H9 (cell line): ENCODE results near the gene LRRC51. TPM values are rescaled to one million over a fixed set of nuclear protein-coding genes. Genes with fewer than 3 reads are reported as not detected.

Experiments
- DNase-seq: peaks from one replicate; pipeline ENCODE4 v3.0.0-alpha.2; 2017
- H2AFZ ChIP-seq: one replicate; pipeline ENCODE4 v1.6.1; 2013; ENCODE audit warnings: mild to moderate bottlenecking, low read length, control low read depth, moderate library complexity
- H2AK5ac ChIP-seq: 2 replicates; pipeline ENCODE4 v1.6.1; 2013; ENCODE audit warnings: low read length, control low read depth, mixed read lengths; ENCODE audit not compliant: insufficient read length
- H2BK120ac ChIP-seq: one replicate; pipeline ENCODE4 v1.6.1; 2013; ENCODE audit warnings: low read depth, mild to moderate bottlenecking, low read length, control low read depth, inconsistent platforms; ENCODE audit not compliant: poor library complexity, severe bottlenecking
- H2BK12ac ChIP-seq: 2 replicates; pipeline ENCODE4 v1.6.1; 2013; ENCODE audit warnings: low read length, control low read depth, mixed read lengths, low read depth; ENCODE audit not compliant: insufficient read length
- H2BK15ac ChIP-seq: 2 replicates; pipeline ENCODE4 v1.6.1; 2013; ENCODE audit warnings: low read depth, low read length, control low read depth
- H2BK20ac ChIP-seq: one replicate; pipeline ENCODE4 v1.6.1; 2013; ENCODE audit warnings: low read depth, mild to moderate bottlenecking, low read length, control low read depth, inconsistent platforms; ENCODE audit not compliant: poor library complexity, severe bottlenecking
- H2BK5ac ChIP-seq: 2 replicates; pipeline ENCODE4 v1.6.1; 2013; ENCODE audit warnings: low read length, control low read depth, mixed read lengths; ENCODE audit not compliant: insufficient read length
- H3K14ac ChIP-seq: 2 replicates; pipeline ENCODE4 v1.6.1; 2013; ENCODE audit warnings: low read length, control low read depth; ENCODE audit not compliant: insufficient read depth
- H3K18ac ChIP-seq: 2 replicates; pipeline ENCODE4 v1.6.1; 2013; ENCODE audit warnings: low read depth, mild to moderate bottlenecking, mixed read lengths, low read length, control low read depth; ENCODE audit not compliant: insufficient read length
- H3K23ac ChIP-seq: 2 replicates; pipeline ENCODE4 v1.6.1; 2013; ENCODE audit warnings: low read length, control low read depth, mixed read lengths, low read depth; ENCODE audit not compliant: insufficient read length
- H3K23me2 ChIP-seq: 2 replicates; pipeline ENCODE4 v1.6.1; 2013; ENCODE audit warnings: low read depth, mild to moderate bottlenecking, mixed read lengths, low read length, control low read depth; ENCODE audit not compliant: insufficient read length, poor library complexity, severe bottlenecking
- H3K27ac ChIP-seq: 2 replicates; pipeline ENCODE4 v1.5.1; 2013; ENCODE audit warnings: low read length, control low read depth, mixed read lengths, low read depth; ENCODE audit not compliant: insufficient read length
- H3K27me3 ChIP-seq: 2 replicates; pipeline ENCODE4 v1.6.1; 2013; ENCODE audit warnings: low read length, control low read depth, inconsistent platforms; ENCODE audit not compliant: insufficient read depth
- H3K4ac ChIP-seq: 2 replicates; pipeline ENCODE4 v1.6.1; 2013; ENCODE audit warnings: low read depth, mild to moderate bottlenecking, control low read depth, inconsistent platforms, low read length, moderate library complexity
- H3K4me1 ChIP-seq: 2 replicates; pipeline ENCODE4 v1.6.1; 2013; ENCODE audit warnings: low read length, control low read depth, inconsistent platforms; ENCODE audit not compliant: insufficient read depth
- H3K4me2 ChIP-seq: 2 replicates; pipeline ENCODE4 v1.6.1; 2013; ENCODE audit warnings: low read length, control low read depth, mixed read lengths; ENCODE audit not compliant: insufficient read length, insufficient read depth
- H3K56ac ChIP-seq: 2 replicates; pipeline ENCODE4 v1.6.1; 2013; ENCODE audit warnings: low read depth, mild to moderate bottlenecking, mixed read lengths, low read length, control low read depth; ENCODE audit not compliant: insufficient read length
- H3K79me1 ChIP-seq: 2 replicates; pipeline ENCODE4 v1.6.1; 2013; ENCODE audit warnings: low read depth, mild to moderate bottlenecking, moderate library complexity, low read length, control low read depth, inconsistent platforms; ENCODE audit not compliant: insufficient read depth, poor library complexity, severe bottlenecking
- H3K79me2 ChIP-seq: 2 replicates; pipeline ENCODE4 v1.6.1; 2013; ENCODE audit warnings: low read length, control low read depth, inconsistent platforms; ENCODE audit not compliant: insufficient read depth
- H3K9ac ChIP-seq: 2 replicates; pipeline ENCODE4 v1.6.1; 2013; ENCODE audit warnings: low read length, control low read depth, mixed read lengths; ENCODE audit not compliant: insufficient read length; ENCODE audit errors: extremely low read depth
- H3K9me3 ChIP-seq: one replicate; pipeline ENCODE4 v1.6.1; 2013; ENCODE audit warnings: low read depth, low read length, inconsistent platforms; ENCODE audit not compliant: control insufficient read depth
- H3T11ph ChIP-seq: one replicate; pipeline ENCODE4 v1.6.1; 2013; ENCODE audit warnings: mild to moderate bottlenecking, low read length, control low read depth, inconsistent platforms
- H4K20me1 ChIP-seq: one replicate; pipeline ENCODE4 v1.6.1; 2013; ENCODE audit not compliant: control insufficient read depth, insufficient read length, insufficient read depth
- H4K5ac ChIP-seq: 2 replicates; pipeline ENCODE4 v1.6.1; 2013; ENCODE audit warnings: low read depth, mild to moderate bottlenecking, mixed read lengths, low read length, control low read depth; ENCODE audit not compliant: insufficient read length
- H4K8ac ChIP-seq: replicated peaks from 2 replicates; pipeline ENCODE4 v1.6.1; 2013; ENCODE audit warnings: low read length, control low read depth, mixed read lengths, low read depth; ENCODE audit not compliant: insufficient read length
- H4K91ac ChIP-seq: 2 replicates; pipeline ENCODE4 v1.6.1; 2013; ENCODE audit warnings: low read depth, mild to moderate bottlenecking, moderate library complexity, mixed read lengths, low read length, control low read depth; ENCODE audit not compliant: insufficient read length
- H3K27ac Mint-ChIP-seq, 3 experiments: 2 replicates in 2 of 3; 3 replicates in 1 of 3; pipeline ENCODE4 v1.8.0; 2020 to 2021; ENCODE audit warnings: mixed read lengths in 3 of 3, mild to moderate bottlenecking in 1 of 3, moderate library complexity in 1 of 3
- H3K27me3 Mint-ChIP-seq: 2 replicates; pipeline ENCODE4 v1.8.0; 2021; ENCODE audit warnings: low read depth, mild to moderate bottlenecking, moderate library complexity, mixed read lengths
- H3K36me3 Mint-ChIP-seq, 3 experiments: 2 replicates in 2 of 3; 3 replicates in 1 of 3; pipeline ENCODE4 v1.8.0; 2020 to 2021; ENCODE audit warnings: low read depth in 3 of 3, mixed read lengths in 3 of 3; ENCODE audit not compliant: insufficient read depth in 1 of 3
- H3K4me1 Mint-ChIP-seq, 2 experiments: 2 replicates each; pipeline ENCODE4 v1.8.0; 2020; ENCODE audit warnings: mixed read lengths in 2 of 2
- H3K4me3 Mint-ChIP-seq, 2 experiments: 2 replicates in 1 of 2; 3 replicates in 1 of 2; pipeline ENCODE4 v1.8.0; 2020 to 2021; ENCODE audit warnings: mild to moderate bottlenecking in 2 of 2, mixed read lengths in 2 of 2, moderate library complexity in 1 of 2
- H3K9me3 Mint-ChIP-seq, 2 experiments: 2 replicates in 1 of 2; 3 replicates in 1 of 2; pipeline ENCODE4 v1.8.0; 2020; ENCODE audit warnings: mild to moderate bottlenecking in 2 of 2, mixed read lengths in 2 of 2, moderate library complexity in 1 of 2
- CTCF ChIP-seq: fragments of 200-600 bp; sonication (generic); conservative IDR thresholded peaks from 3 replicates; pipeline ENCODE4 v1.8.0; 2021; ENCODE audit warnings: antibody characterized with exemption, mild to moderate bottlenecking
- WGBS: extraction: QIAGEN DNeasy Blood & Tissue Kit; methylation state at CpG from one replicate; pipeline ENCODE4 v1.1.7; 2013; ENCODE audit warnings: missing lambda C conversion rate, low lambda C conversion rate, mixed read lengths; ENCODE audit not compliant: insufficient read length; ENCODE audit errors: extremely low coverage; 5-methylcytosine and 5-hydroxymethylcytosine counted together
- total RNA-seq: library from RNA; stranded (reverse); gene quantifications from 2 replicates; pipeline ENCODE4 v1.2.1, GENCODE V29; 2021

The LRRC51 gene
- total RNA-seq, 1 experiment from 2014 or later = 3.1 TPM

- H2AFZ ChIP-seq = no peak overlapping the region
- Mint-ChIP-seq H3K9me3 (no peaks in the 10 kb centered on the region; a peak in 1 of 5 replicates), H3K36me3 (peaks cover under 1 to 8% (median 4%) of the 10 kb centered on the region in 3 experiments; a peak in 4 of 7 replicates), H3K27me3 (no peaks in the 10 kb centered on the region), H3K4me1 (peaks cover 21 to 22% of the 10 kb centered on the region in 2 experiments), H3K27ac (no peak overlapping the region; a peak in 1 of 7 replicates), H3K4me3 (no peak overlapping the region)
- H3K9me3 ChIP-seq = no peaks in the 10 kb centered on the region
- no peak overlapping the region for H2BK5ac ChIP-seq
- H3K23ac ChIP-seq = no peak overlapping the region
- no peak overlapping the region for H3K56ac ChIP-seq
- no peak overlapping the region for H3K4me2 ChIP-seq
- no peak overlapping the region for H4K5ac ChIP-seq
- H3K4me1 ChIP-seq = no peaks in the 10 kb centered on the region
- no peak overlapping the region for H3K4ac ChIP-seq
- H2BK12ac ChIP-seq = no peak overlapping the region
- no peak overlapping the region for H3K9ac ChIP-seq
- H3K27me3 ChIP-seq = no peaks in the 10 kb centered on the region
- no peak overlapping the region for H2AK5ac ChIP-seq
- no peaks in the 10 kb centered on the region for H3K79me1 ChIP-seq
- no peak overlapping the region for H3T11ph ChIP-seq
- no peaks in the 10 kb centered on the region for H3K79me2 ChIP-seq
- no peak overlapping the region for H4K8ac ChIP-seq
- H3K14ac ChIP-seq = no peak overlapping the region
- no peak overlapping the region for H3K27ac ChIP-seq
- H2BK15ac ChIP-seq = no peak overlapping the region
- H4K91ac ChIP-seq = no peak overlapping the region
- H3K23me2 ChIP-seq = no peaks in the 10 kb centered on the region
- WGBS = no CpG with 5 or more reads among the region's 4 CpGs
- no peaks in the 10 kb centered on the region for H4K20me1 ChIP-seq
- no peak for TF ChIP-seq CTCF
- H2BK120ac ChIP-seq = no peak overlapping the region
- no peak for DNase-seq
- H2BK20ac ChIP-seq = no peak overlapping the region
- no peak overlapping the region for H3K18ac ChIP-seq
Measured at GRCh38 chr11:72088076-72088808, 7.6 kb downstream of the LRRC51 start.
